Forelimb muscle (tissue), 1 donor: ENCODE data around the gene GAST. TPM values are rescaled to one million over a fixed set of nuclear protein-coding genes. Genes with fewer than 3 reads are reported as not detected.
"Not testable (repeated sequence)": the region's sequence is repeated elsewhere in the genome, so short reads cannot be mapped to it uniquely, and the experiment has no call there.

Source experiments
- DNase-seq: peaks from one replicate; pipeline ENCODE4 v3.0.0-alpha.2; 2013; ENCODE audit warnings: low read depth
- polyA plus RNA-seq: library from polyadenylated mRNA; unstranded; fragments of 120-200 nt; gene quantifications from one replicate; pipeline ENCODE4 v1.2.1, GENCODE V29; 2013; ENCODE audit not compliant: insufficient read length

Gene GAST
- not detected for polyA plus RNA-seq

GRCh38 chr17:41711669-41712400 is at the start of gene GAST:
TSS of gene GAST (plus strand) at chr17:41712331. CDS start at chr17:41715437, 3,106 bp downstream.
- no peak for DNase-seq

- no peak for DNase-seq
These were observed 48.5 kb upstream of the GAST start for GRCh38 chr17:41663451-41664171.

- no peak for DNase-seq
These were observed 48.0 kb upstream of the GAST start for GRCh38 chr17:41664172-41664457.

- DNase-seq: no peak
These were observed 47.3 kb upstream of the GAST start for GRCh38 chr17:41664587-41665565.

GRCh38 chr17:41665566-41666236 is 46.4 kb upstream of the GAST start:
- DNase-seq: no peak

GRCh38 chr17:41666237-41666641 is 45.9 kb upstream of the GAST start:
- DNase-seq: no peak

GRCh38 chr17:41666708-41667279 is 45.3 kb upstream of the GAST start:
- DNase-seq: no peak

GRCh38 chr17:41667280-41668041 is 44.7 kb upstream of the GAST start:
- DNase-seq: no peak

GRCh38 chr17:41672153-41672552 is 40.0 kb upstream of the GAST start:
- no peak for DNase-seq

- DNase-seq: not testable (repeated sequence)
These were observed 36.7 kb upstream of the GAST start for GRCh38 chr17:41675157-41676057.

GRCh38 chr17:41676058-41676419 is 36.1 kb upstream of the GAST start:
- DNase-seq: no peak

- DNase-seq: no peak
These were observed 33.7 kb upstream of the GAST start for GRCh38 chr17:41678411-41678906.

GRCh38 chr17:41678907-41679739 is 33.0 kb upstream of the GAST start:
- no peak for DNase-seq

GRCh38 chr17:41679740-41680425 is 32.2 kb upstream of the GAST start:
- no peak for DNase-seq

- DNase-seq: no peak
These were observed 31.6 kb upstream of the GAST start for GRCh38 chr17:41680426-41681040.

GRCh38 chr17:41681776-41682175 is 30.4 kb upstream of the GAST start:
- DNase-seq: no peak

GRCh38 chr17:41682631-41683030 is 29.5 kb upstream of the GAST start:
- no peak for DNase-seq
